ENCODE results near the gene IL31RA. TPM values are rescaled to one million over a fixed set of nuclear protein-coding genes. Genes with fewer than 3 reads are reported as not detected.

The IL31RA gene
- total and polyA plus RNA-seq, 2 of the 13 experiments (the other 11 are each of a cell fraction or from before 2014, with no cell fraction given) = not detected

GRCh38 chr5:55933377-55934114 lies 82.4 kb downstream of the IL31RA start (continued):
- TF ChIP-seq ZNF687 (CRISPR knock-in tag; IDR thresholded peaks at IDR 0.05) = peak; percentile 72
- no peak for TF ChIP-seq HNRNPK (IDR thresholded peaks at IDR 0.05; ENCODE audit: low read depth, low read length, poor library complexity, severe bottlenecking)
- no peak for TF ChIP-seq NBN (conservative IDR thresholded peaks at IDR 0.05)
- no peak for TF ChIP-seq ZNF275 (CRISPR knock-in tag; IDR thresholded peaks at IDR 0.05; ENCODE audit: borderline replicate concordance)
- no peak for TF ChIP-seq ZNF841 (CRISPR knock-in tag; IDR thresholded peaks at IDR 0.05; ENCODE audit: borderline replicate concordance)
- no peak for TF ChIP-seq ZFP36L1 (CRISPR knock-in tag; IDR thresholded peaks at IDR 0.05)
- 0 out of 2 replicates have a peak, but pooled peaks have one; percentile 11 for TF ChIP-seq ZNF567 (CRISPR knock-in tag; IDR thresholded peaks at IDR 0.05; ENCODE audit: borderline replicate concordance)
- TF ChIP-seq ATF4 (CRISPR knock-in tag; IDR thresholded peaks at IDR 0.05) = no peak
- TF ChIP-seq PBX2 (CRISPR knock-in tag; IDR thresholded peaks at IDR 0.05) = no peak
- no peak for TF ChIP-seq ZHX1 (CRISPR knock-in tag; IDR thresholded peaks at IDR 0.05; ENCODE audit: low read depth)
- no peak for TF ChIP-seq NFE2L1 (CRISPR knock-in tag; IDR thresholded peaks at IDR 0.05; ENCODE audit: borderline replicate concordance)
- TF ChIP-seq ZNF83 (CRISPR knock-in tag; IDR thresholded peaks at IDR 0.05; ENCODE audit: borderline replicate concordance) = no peak
- TF ChIP-seq ZBTB33 (CRISPR knock-in tag; IDR thresholded peaks at IDR 0.05) = peak; percentile 79

Data from HepG2 (cell line).